ENCODE results near the gene SERGEF. TPM values are rescaled to one million over a fixed set of nuclear protein-coding genes. Genes with fewer than 3 reads are reported as not detected.

Gene SERGEF
- total and polyA plus RNA-seq, 2 of the 13 experiments (the other 11 are each of a cell fraction or from before 2014, with no cell fraction given): 54.5 to 114 TPM

- Histone ChIP-seq H3K79me2 (ENCODE audit: insufficient read depth, low read length) (no peaks in the 10 kb centered on the region), H4K20me1 (ENCODE audit: insufficient read depth, low read length) (no peaks in the 10 kb centered on the region), H3K4me3 (replicated peaks in 1 of 3; ENCODE audit: insufficient read depth in 1 of 3, low read depth in 2 of 3, low read length in 3 of 3) (no peak overlapping the region), H3K4me2 (ENCODE audit: low read depth, low read length) (peak overlapping the region; percentile 64; the same call in 1 of the 2 replicates), H2AFZ (ENCODE audit: low read length) (no peak overlapping the region), H3K36me3 (replicated peaks in 1 of 2; ENCODE audit: control insufficient read depth in 1 of 2, insufficient read depth in 2 of 2, low read length in 2 of 2) (no peaks in the 10 kb centered on the region), H3K27ac (ENCODE audit: extremely low read length, insufficient read depth, low read length) (no peak overlapping the region), H3K27me3 (ENCODE audit: control insufficient read depth in 1 of 2, insufficient read depth in 2 of 2, low read length in 2 of 2) (peaks cover 0 to 4% of the 10 kb centered on the region in 2 experiments; a peak in 1 of 5 replicates), H3K9ac (ENCODE audit: insufficient read depth, low read depth, low read length) (no peak overlapping the region), H3K9me3 (ENCODE audit: low read length) (no peaks in the 10 kb centered on the region), H3K4me1 (ENCODE audit: insufficient read depth, low read length) (peaks cover 49% of the 10 kb centered on the region)
- ChIA-PET CTCF (ENCODE audit: low intra/inter-chr PET ratio, low total read pairs) (interaction anchor here (1.3 kb wide), 1 partner anchor 11 kb away, joined by 3 read pairs; no protein-coding TSS in a partner anchor), POLR2A (interaction anchor here (1.3 kb wide), 1 partner anchor 216 kb away, joined by 3 read pairs; no protein-coding TSS in a partner anchor)
- FAIRE-seq (peak; percentile 8), ATAC-seq (peak; percentile 13; the same call in 1 of the 3 replicates), DNase-seq (ENCODE audit: low spot score) (no peak)
- TF ChIP-seq, protein P1, sequence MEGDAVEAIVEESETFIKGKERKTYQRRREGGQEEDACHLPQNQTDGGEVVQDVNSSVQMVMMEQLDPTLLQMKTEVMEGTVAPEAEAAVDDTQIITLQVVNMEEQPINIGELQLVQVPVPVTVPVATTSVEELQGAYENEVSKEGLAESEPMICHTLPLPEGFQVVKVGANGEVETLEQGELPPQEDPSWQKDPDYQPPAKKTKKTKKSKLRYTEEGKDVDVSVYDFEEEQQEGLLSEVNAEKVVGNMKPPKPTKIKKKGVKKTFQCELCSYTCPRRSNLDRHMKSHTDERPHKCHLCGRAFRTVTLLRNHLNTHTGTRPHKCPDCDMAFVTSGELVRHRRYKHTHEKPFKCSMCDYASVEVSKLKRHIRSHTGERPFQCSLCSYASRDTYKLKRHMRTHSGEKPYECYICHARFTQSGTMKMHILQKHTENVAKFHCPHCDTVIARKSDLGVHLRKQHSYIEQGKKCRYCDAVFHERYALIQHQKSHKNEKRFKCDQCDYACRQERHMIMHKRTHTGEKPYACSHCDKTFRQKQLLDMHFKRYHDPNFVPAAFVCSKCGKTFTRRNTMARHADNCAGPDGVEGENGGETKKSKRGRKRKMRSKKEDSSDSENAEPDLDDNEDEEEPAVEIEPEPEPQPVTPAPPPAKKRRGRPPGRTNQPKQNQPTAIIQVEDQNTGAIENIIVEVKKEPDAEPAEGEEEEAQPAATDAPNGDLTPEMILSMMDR (CRISPR knock-in tag; IDR thresholded peaks at IDR 0.05): peak; percentile 61
- TF ChIP-seq MATR3 (CRISPR knock-in tag; IDR thresholded peaks at IDR 0.05) (no peak), STAG1 (CRISPR knock-in tag; IDR thresholded peaks at IDR 0.05) (peak; percentile 36)
- TF ChIP-seq, protein P2, sequence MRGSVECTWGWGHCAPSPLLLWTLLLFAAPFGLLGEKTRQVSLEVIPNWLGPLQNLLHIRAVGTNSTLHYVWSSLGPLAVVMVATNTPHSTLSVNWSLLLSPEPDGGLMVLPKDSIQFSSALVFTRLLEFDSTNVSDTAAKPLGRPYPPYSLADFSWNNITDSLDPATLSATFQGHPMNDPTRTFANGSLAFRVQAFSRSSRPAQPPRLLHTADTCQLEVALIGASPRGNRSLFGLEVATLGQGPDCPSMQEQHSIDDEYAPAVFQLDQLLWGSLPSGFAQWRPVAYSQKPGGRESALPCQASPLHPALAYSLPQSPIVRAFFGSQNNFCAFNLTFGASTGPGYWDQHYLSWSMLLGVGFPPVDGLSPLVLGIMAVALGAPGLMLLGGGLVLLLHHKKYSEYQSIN (CRISPR knock-in tag; IDR thresholded peaks at IDR 0.05; ENCODE audit: borderline replicate concordance): no peak
- intact Hi-C loops (cut with micrococcal nuclease; ENCODE audit: unreplicated experiment) (loop anchor here (5.0 kb wide), 1 partner anchor 46 kb away; no protein-coding TSS in a partner anchor), in situ Hi-C loops (cut with HindIII; ENCODE audit: extremely low pct_ligation_motif_present, low pct_unique_long_range_greater_than_20kb) (no loop called here)
- BruUV-seq (replicated peaks): no TSS peak
Observed at GRCh38 chr11:17770917-17771316, 241.9 kb downstream of the SERGEF start.
